ENCODE measurements around the gene RIT2. TPM values are rescaled to one million over a fixed set of nuclear protein-coding genes. Genes with fewer than 3 reads are reported as not detected.

Gene RIT2
- total RNA-seq, 4 donors from 2014 or later = not detected

- TF ChIP-seq CTCF (IDR thresholded peaks at IDR 0.05; ENCODE audit: low read depth) = no peak
Measured at GRCh38 chr18:43148231-43148630, 32.7 kb upstream of the RIT2 start.

GRCh38 chr18:43141208-43141607, 25.7 kb upstream of the RIT2 start:
- TF ChIP-seq CTCF (IDR thresholded peaks at IDR 0.05; ENCODE audit: low read depth) = no peak

DNA sequence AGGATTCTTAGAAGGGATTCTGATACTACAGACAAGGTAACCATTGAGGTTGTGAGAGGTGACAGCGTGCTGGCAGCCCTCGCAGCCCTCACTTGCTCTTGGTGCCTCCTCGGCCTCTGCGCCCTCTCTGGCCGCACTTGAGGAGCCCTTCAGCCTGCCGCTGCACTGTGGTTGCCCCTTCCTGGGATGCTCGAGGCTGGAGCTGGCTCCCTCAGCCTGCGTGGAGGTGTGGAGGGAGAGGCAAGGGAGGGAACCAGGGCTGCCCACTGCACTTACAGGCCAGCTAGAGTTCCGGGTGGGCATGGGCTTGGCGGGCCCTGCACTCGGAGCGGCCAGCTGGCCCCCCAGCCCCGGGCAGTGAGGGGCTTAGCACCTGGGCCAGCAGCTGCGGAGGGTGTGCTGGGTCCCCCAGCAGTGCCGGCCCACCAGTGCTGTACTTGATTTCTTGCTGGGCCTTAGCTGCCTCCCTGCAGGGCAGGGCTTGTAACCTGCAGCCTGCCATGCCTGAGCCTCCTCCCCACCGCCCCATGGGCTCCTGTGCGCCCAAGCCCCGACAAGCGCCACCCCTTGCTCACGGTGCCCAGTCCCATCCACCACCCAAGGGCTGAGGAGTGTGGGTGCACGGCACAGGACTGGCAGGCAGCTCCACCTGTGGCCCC, 23.9 kb upstream of the RIT2 start:
- TF ChIP-seq CTCF (IDR thresholded peaks at IDR 0.05; ENCODE audit: low read depth) = no peak

DNA sequence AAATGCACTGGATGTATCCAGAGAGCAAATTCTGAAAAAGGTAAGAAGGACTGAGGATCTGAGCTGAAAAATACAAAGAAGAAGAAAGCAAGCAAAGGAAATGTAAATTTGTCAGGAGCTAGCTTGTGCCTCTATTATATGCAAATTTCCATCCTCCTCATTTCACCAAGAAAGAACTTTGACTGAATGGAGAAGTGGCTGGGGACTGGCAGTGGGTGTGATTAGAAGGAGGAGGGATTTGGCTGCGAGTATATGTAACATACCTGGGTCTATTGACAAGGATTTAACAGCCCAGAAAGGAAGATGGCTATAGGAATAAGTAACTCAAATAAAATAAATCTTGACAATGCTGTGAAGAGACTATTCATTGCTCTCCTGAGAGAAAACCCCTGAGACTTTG, 19.4 kb upstream of the RIT2 start:
- no peak for TF ChIP-seq CTCF (IDR thresholded peaks at IDR 0.05; ENCODE audit: low read depth)

DNA sequence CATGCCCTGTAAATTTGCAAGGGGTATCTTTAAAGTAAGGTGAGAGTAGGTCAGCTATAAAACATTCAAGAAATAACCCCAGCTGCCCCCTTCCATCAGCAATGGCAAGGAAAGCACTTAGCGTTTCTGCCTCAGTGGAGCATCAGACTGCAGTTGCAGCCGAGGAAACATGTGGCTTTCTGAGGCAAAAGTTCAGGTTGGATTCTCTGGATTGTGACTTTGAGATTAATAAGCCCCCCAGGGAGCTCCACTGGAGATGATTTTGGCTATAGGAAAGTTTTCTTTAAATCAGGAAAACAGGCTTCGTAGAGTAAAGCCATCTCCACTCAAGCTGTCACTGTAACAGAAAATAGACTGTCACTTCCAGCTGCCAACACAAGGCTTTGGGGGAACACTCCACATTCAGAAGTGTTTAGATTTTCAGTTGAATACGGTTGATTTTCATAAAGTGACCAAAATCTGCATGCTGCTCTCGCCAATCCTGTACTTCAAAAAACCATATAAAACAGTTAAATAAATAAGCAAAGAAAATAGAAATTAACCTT, 15.3 kb upstream of the RIT2 start:
- no peak for TF ChIP-seq CTCF (IDR thresholded peaks at IDR 0.05; ENCODE audit: low read depth)

DNA sequence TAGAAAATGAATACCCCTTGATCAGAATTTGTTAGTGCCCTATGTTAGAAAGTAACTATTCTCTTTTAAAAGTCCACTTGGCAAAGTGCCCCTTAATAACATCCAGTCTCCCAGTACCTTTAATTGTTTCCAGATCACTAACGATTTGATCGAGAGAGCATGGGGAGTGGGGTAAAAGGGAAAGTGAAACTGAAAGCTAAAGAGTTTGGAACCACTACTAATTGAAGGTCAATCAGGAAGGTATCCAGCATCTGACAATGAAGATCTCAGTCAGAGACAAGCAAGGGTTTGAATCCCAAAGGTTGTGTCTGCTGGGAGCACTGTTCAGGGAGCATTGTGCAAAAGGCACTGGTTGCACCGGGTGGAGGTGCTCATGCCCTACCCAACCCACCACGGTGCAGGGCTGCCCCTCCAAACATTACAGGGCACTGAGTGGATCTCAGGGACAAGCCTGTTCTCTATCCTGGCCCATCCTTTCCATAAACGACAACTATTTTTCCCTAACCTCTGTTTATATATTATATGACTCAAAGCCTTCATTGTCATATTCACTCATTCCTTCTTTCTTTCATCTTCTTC, 14.6 kb upstream of the RIT2 start:
- no peak for TF ChIP-seq CTCF (IDR thresholded peaks at IDR 0.05; ENCODE audit: low read depth)

- no peak for TF ChIP-seq CTCF (IDR thresholded peaks at IDR 0.05; ENCODE audit: low read depth)
Measured at GRCh38 chr18:43125471-43125870, 10.0 kb upstream of the RIT2 start.

Measured in subcutaneous adipose tissue (tissue), 4 donors.